ENCODE measurements around the gene APEX1. TPM values are rescaled to one million over a fixed set of nuclear protein-coding genes. Genes with fewer than 3 reads are reported as not detected.

Gene APEX1
- total RNA-seq, 2 experiments from 2014 or later: 125 to 127 TPM

- no peaks in the 10 kb centered on the region for H3K9me3 Mint-ChIP-seq
- ATAC-seq (ENCODE audit: poor library complexity) (no peak), DNase-seq (no peak)
- H3K27ac ChIP-seq (ENCODE audit: low read depth in 1 of 2, low read length in 2 of 2): no peak overlapping the region
- no peaks in the 10 kb centered on the region for H3K9me3 ChIP-seq (ENCODE audit: control insufficient read depth in 1 of 2, insufficient read depth in 1 of 2, low read length in 2 of 2)
- H3K27me3 ChIP-seq (ENCODE audit: control insufficient read depth in 1 of 2, insufficient read depth in 2 of 2, low read length in 2 of 2): no peaks in the 10 kb centered on the region
- no peak overlapping the region for H3K4me3 Mint-ChIP-seq
- CTCF ChIA-PET: no interaction called here
- H3K27ac Mint-ChIP-seq: peak overlapping the region; percentile 8
- H3K4me1 ChIP-seq (ENCODE audit: insufficient read depth, low read length): peaks cover 29% of the 10 kb centered on the region
- no peak for TF ChIP-seq CTCF (IDR thresholded peaks at IDR 0.05)
- H3K27me3 Mint-ChIP-seq: no peaks in the 10 kb centered on the region
- no peaks in the 10 kb centered on the region for H3K36me3 Mint-ChIP-seq (ENCODE audit: low read depth)
- H3K4me1 Mint-ChIP-seq (ENCODE audit: low read depth): peaks cover 34% of the 10 kb centered on the region
- intact Hi-C loops (cut with DNase I, micrococcal nuclease): no loop called here
- POLR2A ChIA-PET: interaction anchor here (1.3 kb wide), 1 partner anchor 13 kb away, joined by 3 read pairs; no protein-coding TSS in a partner anchor
- H3K36me3 ChIP-seq (ENCODE audit: insufficient read depth, low read length): no peaks in the 10 kb centered on the region
- H3K4me3 ChIP-seq (ENCODE audit: low read length): no peak overlapping the region
Observed at GRCh38 chr14:20428802-20429201, 26.2 kb upstream of the APEX1 start.

DNA sequence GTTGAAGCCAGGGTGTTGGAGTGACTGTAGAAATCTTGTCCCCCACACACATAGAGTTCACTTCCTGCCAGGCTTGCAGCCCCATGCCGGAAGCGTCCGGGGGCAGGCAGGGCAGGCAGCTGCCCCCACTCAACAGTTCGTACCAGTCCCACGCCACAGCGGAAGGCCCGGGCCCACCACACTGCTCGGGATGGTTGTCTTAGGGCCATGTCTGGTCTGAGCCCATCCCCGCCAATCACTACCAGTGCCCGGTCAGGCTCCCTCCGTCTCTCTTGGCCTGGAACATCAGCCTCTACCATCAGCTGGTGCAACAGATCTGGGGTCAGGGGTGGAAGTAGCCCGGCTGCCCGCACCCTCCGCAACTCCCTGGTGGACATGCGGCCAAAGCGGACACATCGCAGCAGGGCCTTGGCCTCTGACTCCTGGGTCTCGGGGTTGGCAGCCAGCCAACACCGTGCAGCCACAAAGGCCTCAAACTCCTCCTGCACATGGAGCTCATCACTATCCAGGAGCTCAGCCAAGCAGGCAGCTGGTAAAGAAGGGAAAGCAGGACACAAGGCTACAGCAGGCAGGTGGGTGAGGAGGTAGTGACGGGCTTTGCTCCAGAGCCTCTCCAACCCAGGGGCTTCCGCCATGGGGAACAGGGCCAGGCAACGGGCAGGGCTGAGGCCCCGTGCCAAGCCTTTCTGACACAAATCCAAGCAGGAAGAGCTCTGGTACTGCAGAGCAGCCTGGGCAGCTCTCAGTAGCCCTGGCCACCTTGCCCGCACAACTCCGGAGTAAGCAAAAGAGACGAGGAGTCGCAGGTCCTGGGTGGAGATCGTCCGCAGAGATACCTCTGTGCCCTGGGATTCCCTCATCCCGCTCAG lies 25.0 kb upstream of the APEX1 start:
- Mint-ChIP-seq H3K9me3 (no peaks in the 10 kb centered on the region), H3K4me1 (ENCODE audit: low read depth) (peaks cover 34% of the 10 kb centered on the region), H3K27me3 (no peaks in the 10 kb centered on the region), H3K27ac (peak overlapping the region; percentile 50), H3K4me3 (no peak overlapping the region), H3K36me3 (ENCODE audit: low read depth) (no peaks in the 10 kb centered on the region)
- CTCF ChIA-PET: no interaction called here
- no peaks in the 10 kb centered on the region for H3K27me3 ChIP-seq (ENCODE audit: control insufficient read depth in 1 of 2, insufficient read depth in 2 of 2, low read length in 2 of 2)
- H3K9me3 ChIP-seq (ENCODE audit: control insufficient read depth in 1 of 2, insufficient read depth in 1 of 2, low read length in 2 of 2): no peaks in the 10 kb centered on the region
- H3K4me1 ChIP-seq (ENCODE audit: insufficient read depth, low read length): peaks cover 29% of the 10 kb centered on the region
- no peak for TF ChIP-seq CTCF (IDR thresholded peaks at IDR 0.05)
- ATAC-seq (ENCODE audit: poor library complexity): peak; percentile 61
- no peak overlapping the region for H3K4me3 ChIP-seq (ENCODE audit: low read length)
- intact Hi-C loops (cut with DNase I, micrococcal nuclease): no loop called here
- no peaks in the 10 kb centered on the region for H3K36me3 ChIP-seq (ENCODE audit: insufficient read depth, low read length)
- DNase-seq: no peak
- POLR2A ChIA-PET: interaction anchor here (1.0 to 1.4 kb wide), 3 partner anchors 14 to 25 kb away, joined by 3 to 5 read pairs (median 4); partner anchors contain the start of genes APEX1, OSGEP and TEP1
- no peak overlapping the region for H3K27ac ChIP-seq (ENCODE audit: low read depth in 1 of 2, low read length in 2 of 2)

DNA sequence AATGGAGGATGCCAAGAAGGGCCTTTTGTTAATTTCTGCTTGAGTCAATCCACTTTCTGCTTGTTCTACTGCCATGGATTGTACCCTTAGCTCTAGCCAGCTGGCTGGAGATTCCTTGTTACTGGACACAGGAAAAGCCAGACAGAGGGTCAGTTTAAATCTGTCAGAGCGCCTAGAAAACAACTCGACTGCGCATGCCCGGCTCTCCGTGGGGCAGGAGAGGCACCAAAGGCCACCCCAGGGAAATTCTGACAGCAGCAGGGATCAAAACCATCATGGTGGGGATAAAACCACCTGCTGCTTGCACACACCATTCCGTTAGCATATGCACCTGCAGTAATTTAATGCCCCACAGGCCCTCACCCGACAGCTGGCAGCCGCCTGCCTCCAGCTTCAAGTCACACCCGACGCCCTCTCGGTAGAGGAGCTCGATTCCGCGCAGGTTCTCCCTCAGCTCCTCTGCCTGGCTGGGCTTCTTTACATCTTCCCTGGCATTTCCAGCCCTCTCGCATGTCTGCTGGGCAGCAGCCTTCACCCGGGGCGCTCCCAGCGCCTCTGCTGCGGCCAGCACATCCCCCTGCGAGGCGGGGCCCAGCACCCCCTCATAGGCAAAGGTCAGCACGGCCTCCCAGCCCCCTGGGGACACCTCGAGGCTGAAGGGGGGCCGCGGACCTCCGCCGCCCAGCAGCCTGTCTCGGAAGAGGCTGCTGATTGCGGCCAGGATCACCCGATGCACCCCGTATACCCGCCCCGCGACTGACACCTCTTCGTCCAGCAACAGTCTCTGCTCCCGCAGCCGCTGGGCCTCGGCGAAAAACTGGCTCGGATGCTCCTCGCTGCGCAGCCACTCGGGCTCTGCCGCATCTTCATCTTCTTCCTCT lies 20.1 kb upstream of the APEX1 start:
- Mint-ChIP-seq H3K4me3 (no peak overlapping the region), H3K4me1 (ENCODE audit: low read depth) (peaks cover 3% of the 10 kb centered on the region), H3K36me3 (ENCODE audit: low read depth) (no peaks in the 10 kb centered on the region), H3K9me3 (no peaks in the 10 kb centered on the region), H3K27ac (no peak overlapping the region), H3K27me3 (no peaks in the 10 kb centered on the region)
- peaks cover 4% of the 10 kb centered on the region for H3K4me1 ChIP-seq (ENCODE audit: insufficient read depth, low read length)
- no peaks in the 10 kb centered on the region for H3K9me3 ChIP-seq (ENCODE audit: control insufficient read depth in 1 of 2, insufficient read depth in 1 of 2, low read length in 2 of 2)
- H3K27ac ChIP-seq (ENCODE audit: low read depth in 1 of 2, low read length in 2 of 2): no peak overlapping the region
- DNase-seq (no peak), ATAC-seq (ENCODE audit: poor library complexity) (no peak)
- intact Hi-C loops (cut with DNase I, micrococcal nuclease): no loop called here
- H3K36me3 ChIP-seq (ENCODE audit: insufficient read depth, low read length): no peaks in the 10 kb centered on the region
- H3K4me3 ChIP-seq (ENCODE audit: low read length): no peak overlapping the region
- POLR2A ChIA-PET: no interaction called here
- no peak for TF ChIP-seq CTCF (IDR thresholded peaks at IDR 0.05)
- H3K27me3 ChIP-seq (ENCODE audit: control insufficient read depth in 1 of 2, insufficient read depth in 2 of 2, low read length in 2 of 2): no peaks in the 10 kb centered on the region
- CTCF ChIA-PET: no interaction called here

Measured in CD4-positive, alpha-beta T cell (primary cell).